GM18505 (cell line): ENCODE measurements around the gene CAMK2B.
"Not testable (repeated sequence)": the region's sequence is repeated elsewhere in the genome, so short reads cannot be mapped to it uniquely, and the experiment has no call there.

Experiments
- ATAC-seq: cut with Tn5 transposase; IDR thresholded peaks from one replicate; pipeline ENCODE4 v1.9.1; 2021; ENCODE audit not compliant: unreplicated experiment
- POLR2A ChIP-seq: IDR thresholded peaks from 4 replicates; pipeline ENCODE4 v1.6.1; 2011; ENCODE audit warnings: borderline replicate concordance; ENCODE audit not compliant: insufficient read depth, insufficient read length; ENCODE audit errors: extremely low read depth

CAMK2B gene

DNA sequence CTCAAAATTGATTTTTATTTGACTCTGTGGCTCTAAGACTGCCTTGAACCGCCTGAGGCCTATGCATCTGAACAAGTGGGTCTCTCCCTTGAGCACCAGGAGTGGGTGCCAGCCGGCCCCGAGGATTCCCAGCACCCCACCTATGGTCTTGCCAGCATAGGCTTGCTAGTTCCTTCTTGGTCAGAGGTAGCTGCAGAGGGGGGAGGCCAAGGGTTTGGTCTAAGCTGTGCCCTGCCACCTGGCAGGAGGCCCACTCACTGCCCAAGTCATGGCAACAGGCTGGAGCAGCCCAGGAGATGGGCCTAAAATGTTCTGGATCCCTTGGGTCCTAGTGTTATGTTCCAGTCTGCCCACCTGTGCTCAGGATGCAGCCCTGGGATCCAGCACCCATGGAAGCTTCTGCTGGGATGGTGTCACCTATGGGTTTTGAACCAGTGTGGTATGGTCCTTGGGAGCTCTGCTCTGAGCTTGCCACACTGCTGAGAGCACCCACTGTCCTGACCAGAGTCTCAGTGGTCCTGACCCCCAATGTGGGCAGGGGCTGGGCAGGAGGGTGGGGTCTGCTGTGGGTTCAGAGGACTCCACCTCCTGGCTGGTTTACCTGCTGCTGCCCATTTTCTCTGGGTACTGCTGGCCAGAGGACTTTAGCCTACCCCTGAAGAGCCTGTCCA, 112.1 kb downstream of the CAMK2B start:
- TF ChIP-seq POLR2A, result no peak
- ATAC-seq, result no peak

DNA sequence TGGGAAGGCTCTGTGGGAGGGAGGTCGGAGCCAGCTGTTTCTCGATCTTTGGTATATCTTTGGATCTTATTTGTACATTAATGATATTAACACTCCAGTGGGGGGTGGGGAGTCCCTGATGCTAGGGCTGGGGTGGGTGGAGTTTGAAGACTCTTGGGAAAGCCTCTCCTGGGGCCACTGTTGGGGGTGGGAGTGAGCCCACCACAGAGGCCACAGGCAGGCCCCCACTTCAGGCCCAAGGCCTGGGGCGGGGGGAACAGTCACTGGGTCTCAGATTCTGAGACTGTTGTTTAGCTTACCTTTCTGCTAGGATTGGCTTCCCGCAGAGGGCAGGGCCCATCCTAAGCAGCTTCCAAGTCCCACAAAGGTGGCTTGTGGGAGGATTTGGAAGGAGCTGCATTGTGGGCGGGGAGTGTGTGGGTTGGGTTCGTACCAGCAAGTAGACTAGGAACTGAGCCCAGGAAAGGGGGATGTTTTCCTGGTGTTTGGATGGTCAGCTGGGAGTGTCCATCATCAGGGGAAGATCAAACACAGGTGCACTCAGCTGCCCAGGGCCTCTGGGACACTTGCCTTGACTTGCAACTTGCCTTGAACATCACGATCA, 112.7 kb downstream of the CAMK2B start:
- no peak for ATAC-seq
- no peak for TF ChIP-seq POLR2A

DNA sequence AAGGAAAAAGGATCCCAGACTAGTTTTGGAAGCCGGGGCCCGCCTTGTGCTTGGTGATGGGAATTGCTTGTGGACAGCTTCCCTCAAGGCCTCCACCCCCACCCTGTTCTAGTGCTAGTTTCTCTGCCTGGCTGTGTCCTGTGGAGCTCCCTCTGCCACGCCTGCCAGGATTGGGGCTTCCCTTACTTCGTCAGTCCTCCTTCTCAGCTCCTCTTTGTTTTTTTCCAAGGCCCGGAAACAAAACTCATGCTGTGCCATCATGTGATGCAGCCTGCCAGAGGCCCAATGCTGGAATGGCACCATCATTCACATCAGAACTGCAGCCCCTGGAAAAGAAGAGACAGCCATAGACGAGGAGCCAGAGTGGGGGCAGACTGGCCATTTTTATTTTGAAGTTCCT, 113.4 kb downstream of the CAMK2B start:
- no peak for ATAC-seq
- no peak for TF ChIP-seq POLR2A

DNA sequence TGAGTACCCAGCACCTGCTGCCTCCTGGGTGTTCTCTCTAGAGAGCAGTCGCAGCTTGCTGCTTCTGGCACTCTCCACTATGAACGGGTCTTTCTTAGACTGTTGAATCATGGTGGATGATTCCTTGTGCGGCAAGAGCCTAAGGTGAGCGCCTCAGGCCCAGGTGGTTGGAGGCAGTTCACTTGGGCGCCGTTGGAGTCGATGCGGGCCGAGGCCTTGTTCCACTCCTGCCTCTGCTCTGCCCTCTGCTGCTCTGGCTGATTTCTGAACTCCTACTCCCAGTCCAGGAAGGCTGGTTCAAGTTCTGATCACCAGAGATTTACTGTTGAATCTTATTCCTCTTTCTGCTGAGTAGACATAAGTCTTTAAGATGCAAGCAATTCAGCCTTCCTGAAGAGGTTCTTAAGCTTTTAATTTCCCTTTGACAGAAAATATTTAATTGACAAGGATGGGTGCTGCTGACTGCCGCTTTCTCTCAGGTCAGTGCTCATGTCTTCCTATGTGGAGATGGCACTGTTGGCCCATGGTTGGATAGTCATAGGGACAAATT, 114.2 kb downstream of the CAMK2B start:
- ATAC-seq, result no peak
- no peak for TF ChIP-seq POLR2A

DNA sequence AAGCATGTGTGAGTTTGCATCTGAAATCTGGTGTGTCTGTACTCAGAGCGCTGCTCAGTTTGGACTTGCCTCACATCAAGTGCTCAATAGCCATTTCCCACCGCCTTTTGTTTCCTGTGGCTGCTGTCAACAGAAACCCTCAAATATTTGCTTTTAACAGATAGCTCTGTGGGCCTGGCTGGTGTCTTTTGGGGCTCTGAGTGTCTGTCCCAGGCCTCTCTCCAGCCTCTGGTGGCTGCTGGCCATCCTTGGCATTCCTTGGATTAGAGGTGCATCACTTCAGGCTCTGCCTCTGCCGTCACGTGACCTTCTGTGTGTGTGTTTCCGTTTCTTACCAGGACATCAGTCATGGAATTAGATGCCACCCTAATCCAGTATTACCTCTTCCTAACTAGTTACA, 115.3 kb downstream of the CAMK2B start:
- TF ChIP-seq POLR2A, result no peak
- no peak for ATAC-seq

DNA sequence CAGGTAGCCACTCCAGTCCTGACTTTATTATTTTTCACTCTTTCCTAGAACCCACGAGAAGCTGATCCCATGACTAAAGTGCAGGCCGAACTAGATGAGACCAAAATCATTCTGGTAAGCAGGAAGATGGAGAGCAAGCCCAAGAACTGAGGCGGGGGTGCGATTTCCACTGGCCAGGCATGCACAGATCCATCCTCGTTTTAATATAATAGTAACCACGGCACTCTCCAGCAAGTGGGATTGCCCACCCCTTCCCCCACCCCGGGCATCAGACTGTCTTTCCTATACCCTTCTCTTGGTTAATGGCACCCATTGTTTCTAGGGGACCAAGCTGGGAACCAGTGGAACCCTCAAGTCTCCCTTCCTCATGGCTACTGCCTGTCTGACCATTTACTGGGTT, 117.3 kb downstream of the CAMK2B start:
- ATAC-seq, result no peak
- TF ChIP-seq POLR2A, result no peak

DNA sequence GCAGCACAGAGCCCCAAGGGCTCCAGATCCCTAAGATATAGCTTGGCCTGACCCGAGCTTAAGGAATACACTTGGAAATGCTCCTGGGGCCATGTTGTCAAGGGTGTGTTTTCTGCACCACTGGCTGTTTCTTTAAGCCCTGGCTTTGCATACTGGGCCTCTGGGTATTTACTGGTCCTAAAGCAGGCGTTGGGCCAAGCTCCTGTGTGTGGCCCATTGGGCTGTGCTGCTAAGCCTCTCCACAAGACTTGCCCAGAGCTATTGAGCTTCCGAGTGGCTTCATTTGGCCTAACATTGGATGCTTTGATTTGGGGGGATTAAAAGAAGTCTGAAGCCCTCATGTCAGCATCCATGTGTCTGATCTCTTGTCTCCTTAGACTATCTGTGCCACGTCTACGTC, 119.4 kb downstream of the CAMK2B start:
- ATAC-seq, result no peak
- no peak for TF ChIP-seq POLR2A

DNA sequence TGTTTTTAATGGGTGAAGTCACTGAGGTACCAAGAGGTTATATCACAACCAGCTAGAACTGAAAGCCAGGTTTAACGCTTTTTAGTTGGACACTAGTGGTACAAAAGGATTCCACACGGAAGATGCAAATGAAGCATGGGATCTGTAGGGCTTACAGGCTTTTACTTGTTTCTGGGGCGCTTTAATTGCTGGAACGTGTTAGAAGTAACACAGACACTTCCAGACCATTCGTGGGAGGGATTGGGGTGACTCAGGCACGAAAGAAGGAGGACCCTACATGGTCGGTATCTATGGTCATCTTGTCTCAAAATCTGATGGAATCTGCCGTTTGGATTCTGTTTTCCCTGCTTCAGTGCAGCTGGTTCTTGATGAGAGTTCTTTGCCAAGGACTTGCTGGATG, 123.6 kb downstream of the CAMK2B start:
- ATAC-seq, result no peak
- no peak for TF ChIP-seq POLR2A

DNA sequence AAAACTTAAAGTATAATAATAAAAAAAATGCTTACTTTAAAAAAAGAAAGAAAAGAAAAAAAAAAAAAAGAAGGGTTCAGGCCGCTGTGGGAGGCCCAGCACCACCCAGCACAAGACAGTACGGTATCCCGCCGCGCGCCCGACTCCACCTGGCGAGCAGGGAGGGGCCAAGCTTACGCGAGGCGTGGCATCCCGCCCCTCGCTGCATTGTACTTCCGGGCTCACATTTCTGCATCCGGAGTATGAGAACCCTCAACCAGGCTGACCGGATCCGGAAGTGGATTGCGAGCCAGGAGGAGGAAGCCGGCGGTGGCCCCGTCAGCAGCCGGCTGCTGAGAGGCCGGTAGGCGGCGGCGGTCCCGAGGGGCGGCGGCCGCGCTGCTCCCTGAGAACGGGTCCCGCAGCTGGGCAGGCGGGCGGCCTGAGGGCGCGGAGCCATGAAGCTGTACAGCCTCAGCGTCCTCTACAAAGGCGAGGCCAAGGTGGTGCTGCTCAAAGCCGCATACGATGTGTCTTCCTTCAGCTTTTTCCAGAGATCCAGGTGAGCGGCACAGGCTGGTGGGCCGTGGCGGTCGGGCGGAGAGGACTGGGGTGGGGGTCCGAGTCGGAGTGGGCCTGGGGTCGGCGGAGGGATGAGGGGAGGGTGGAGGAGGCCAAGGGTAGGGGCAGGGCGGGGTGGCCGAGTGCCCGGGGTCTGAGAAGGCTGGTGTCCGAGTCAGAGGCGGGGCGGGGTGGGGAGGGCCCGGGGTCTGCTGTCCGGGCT, 124.5 kb downstream of the CAMK2B start, which contains the start of gene YKT6:
Gene YKT6 (plus strand): TSS at position 280 of the 763 bp plus-strand sequence. CDS start 158 bp downstream, at position 438.
- peak; percentile 98 for ATAC-seq
- peak; percentile 89 for TF ChIP-seq POLR2A

DNA sequence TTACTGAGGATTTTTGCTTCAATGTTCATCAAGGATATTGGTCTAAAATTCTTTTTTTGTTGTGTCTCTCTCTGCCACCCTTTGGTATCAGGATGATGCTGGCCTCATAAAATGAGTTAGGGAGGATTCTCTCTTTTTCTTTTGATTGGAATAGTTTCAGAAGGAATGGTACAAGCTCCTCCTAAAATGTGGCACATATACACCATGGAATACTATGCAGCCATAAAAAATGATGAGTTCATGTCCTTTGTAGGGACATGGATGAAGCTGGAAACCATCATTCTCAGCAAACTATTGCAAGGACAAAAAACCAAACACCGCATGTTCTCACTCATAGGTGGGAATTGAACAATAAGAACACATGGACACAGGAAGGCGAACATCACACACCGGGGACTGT, 125.2 kb downstream of the CAMK2B start:
- ATAC-seq, result not testable (repeated sequence)

DNA sequence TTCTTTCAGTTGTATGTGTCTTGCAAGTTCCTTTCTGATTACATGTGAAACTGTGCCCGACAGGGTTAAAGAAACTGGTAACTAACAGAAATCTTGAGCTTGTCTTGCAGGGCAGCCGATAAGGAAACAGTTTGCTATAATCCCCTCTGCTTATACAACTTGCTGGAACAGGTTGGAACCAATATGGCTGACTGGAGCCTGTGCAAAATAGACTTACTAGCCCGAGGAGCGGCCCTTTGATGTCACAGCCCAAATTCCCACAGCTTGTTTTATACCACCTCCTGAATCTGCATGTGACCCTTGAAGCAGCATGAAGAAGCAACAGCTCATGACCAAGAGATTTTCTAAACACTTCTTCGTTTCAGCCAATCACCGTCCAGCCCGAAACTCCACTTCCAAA, 127.9 kb downstream of the CAMK2B start:
- ATAC-seq, result no peak
- no peak for TF ChIP-seq POLR2A

DNA sequence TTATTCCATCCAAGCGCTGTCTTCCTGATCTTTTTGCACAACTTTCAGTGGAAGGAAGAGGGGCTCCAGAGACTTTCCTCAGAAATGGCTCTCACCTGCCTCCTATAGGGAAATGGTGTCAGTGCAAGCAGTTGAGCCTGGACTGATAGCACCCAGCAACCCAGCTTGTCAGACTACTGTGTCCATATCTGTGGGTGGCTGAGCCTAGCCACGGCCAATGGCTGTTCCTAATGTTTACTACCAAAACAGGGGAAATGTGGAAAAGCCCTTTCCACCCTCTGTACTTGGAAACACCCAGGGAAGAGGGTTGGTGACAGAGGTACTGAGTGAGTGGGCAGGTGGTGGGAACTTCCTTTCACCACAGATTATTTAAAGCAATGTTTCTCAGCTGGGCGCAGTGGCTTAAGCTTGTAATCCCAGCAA, 128.9 kb downstream of the CAMK2B start:
- ATAC-seq, result no peak
- TF ChIP-seq POLR2A, result no peak

DNA sequence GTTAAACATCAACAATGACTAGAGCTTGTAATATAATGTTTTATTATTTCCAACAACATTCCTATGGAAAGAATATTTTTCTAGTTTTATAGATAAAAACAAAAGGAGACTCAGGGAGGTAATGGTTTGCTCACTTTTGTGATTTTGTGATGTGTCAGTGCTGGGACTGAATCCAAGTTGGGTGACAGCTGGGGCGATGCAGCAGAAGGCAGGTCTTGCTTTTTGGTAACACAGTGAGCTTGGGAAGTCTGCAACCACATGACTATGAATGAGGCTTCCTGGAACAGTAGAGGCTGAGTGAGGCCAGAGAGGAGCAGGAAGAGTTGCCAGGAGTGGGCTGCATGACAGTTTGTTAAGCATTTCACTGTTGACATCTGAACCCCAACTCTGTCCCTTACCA, 129.5 kb downstream of the CAMK2B start:
- no peak for TF ChIP-seq POLR2A

DNA sequence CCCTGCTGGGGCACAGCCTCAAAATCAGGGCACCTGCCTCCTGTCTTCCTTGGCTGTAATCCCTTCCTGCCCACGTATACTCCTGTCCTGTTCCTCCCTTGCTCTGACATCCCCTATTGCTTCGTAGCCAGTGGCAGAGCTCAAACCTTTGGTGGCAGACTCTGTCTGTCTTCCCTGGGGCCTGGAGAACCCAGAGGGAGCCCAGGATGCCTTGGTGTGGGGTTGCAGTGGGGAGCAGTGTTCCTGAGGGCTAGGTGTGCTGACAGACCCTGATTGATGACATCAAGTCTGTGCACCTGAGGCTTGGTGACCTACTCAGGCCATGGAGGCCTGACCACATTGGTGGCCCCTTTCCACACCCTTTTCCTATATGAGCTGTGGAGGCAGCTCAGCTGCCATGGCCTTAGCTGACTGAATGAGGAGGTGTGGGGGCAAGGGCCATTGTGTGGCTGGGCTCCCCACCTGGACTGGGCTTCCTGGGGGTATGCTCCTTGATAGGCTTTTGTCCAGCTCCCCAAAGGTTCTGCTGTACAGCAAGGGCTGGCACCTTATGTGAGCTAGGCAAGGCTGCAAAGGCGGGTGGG, 130.7 kb downstream of the CAMK2B start:
- TF ChIP-seq POLR2A, result no peak
- no peak for ATAC-seq

More for the DNA sequence above, 129.5 kb downstream of the CAMK2B start:
- ATAC-seq, result no peak

DNA sequence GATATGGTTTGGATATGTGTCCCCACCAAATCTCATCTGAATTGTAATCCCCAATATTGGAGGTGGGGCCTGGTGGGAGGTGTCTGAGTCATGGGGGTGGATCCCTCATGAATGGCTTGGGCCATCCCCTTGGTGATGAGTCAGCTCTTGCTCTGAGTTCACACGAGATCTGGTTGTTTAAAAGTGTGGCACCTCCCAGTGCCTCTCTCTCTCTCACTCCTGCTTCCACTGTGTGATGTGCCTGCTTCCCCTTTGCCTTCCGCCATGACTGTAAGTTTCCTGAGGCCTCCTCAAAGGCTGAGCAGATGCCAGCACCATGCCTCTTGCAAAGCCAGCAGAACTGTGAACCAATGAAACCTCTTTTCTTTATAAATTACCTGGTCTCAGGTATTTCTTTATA, 131.3 kb downstream of the CAMK2B start:
- no peak for ATAC-seq
- no peak for TF ChIP-seq POLR2A
